Measurements from ENCODE around the gene ACOX3.

- TF ChIP-seq, protein P1, sequence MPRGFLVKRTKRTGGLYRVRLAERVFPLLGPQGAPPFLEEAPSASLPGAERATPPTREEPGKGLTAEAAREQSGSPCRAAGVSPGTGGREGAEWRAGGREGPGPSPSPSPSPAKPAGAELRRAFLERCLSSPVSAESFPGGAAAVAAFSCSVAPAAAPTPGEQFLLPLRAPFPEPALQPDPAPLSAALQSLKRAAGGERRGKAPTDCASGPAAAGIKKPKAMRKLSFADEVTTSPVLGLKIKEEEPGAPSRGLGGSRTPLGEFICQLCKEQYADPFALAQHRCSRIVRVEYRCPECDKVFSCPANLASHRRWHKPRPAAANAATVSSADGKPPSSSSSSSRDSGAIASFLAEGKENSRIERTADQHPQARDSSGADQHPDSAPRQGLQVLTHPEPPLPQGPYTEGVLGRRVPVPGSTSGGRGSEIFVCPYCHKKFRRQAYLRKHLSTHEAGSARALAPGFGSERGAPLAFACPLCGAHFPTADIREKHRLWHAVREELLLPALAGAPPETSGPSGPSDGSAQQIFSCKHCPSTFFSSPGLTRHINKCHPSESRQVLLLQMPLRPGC (tag by site-specific recombination; IDR thresholded peaks at IDR 0.05): no peak
- no peak for TF ChIP-seq ZBTB10 (tag by site-specific recombination; IDR thresholded peaks at IDR 0.05)
- no peak for TF ChIP-seq ZNF335 (tag by site-specific recombination; conservative IDR thresholded peaks at IDR 0.05)
- no peak for TF ChIP-seq ZEB2 (tag by site-specific recombination; IDR thresholded peaks at IDR 0.05)
- TF ChIP-seq, protein P2, sequence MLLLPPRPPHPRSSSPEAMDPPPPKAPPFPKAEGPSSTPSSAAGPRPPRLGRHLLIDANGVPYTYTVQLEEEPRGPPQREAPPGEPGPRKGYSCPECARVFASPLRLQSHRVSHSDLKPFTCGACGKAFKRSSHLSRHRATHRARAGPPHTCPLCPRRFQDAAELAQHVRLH (tag by site-specific recombination; IDR thresholded peaks at IDR 0.05): no peak
- no peak for TF ChIP-seq GLIS2 (tag by site-specific recombination; IDR thresholded peaks at IDR 0.05)
- TF ChIP-seq ZNF670 (tag by site-specific recombination; IDR thresholded peaks at IDR 0.05; ENCODE audit: low read depth): no peak
- TF ChIP-seq CTCF (tag by site-specific recombination; IDR thresholded peaks at IDR 0.05): no peak
- no peak for TF ChIP-seq ZBTB1 (tag by site-specific recombination; IDR thresholded peaks at IDR 0.05)
- TF ChIP-seq ZNF19 (tag by site-specific recombination; IDR thresholded peaks at IDR 0.05; ENCODE audit: low read depth): no peak
- TF ChIP-seq ZNF629 (tag by site-specific recombination; IDR thresholded peaks at IDR 0.05): no peak
- no peak for TF ChIP-seq ZNF274 (IDR thresholded peaks at IDR 0.05; ENCODE audit: low read length)
- no peak for TF ChIP-seq ZNF274 (tag by site-specific recombination; IDR thresholded peaks at IDR 0.05; ENCODE audit: borderline replicate concordance)
- TF ChIP-seq ZNF423 (tag by site-specific recombination; IDR thresholded peaks at IDR 0.05): no peak
Measured at GRCh38 chr4:8322794-8323704, 117.5 kb downstream of the ACOX3 start.
